SK-MEL-5 (cell line): ENCODE results near the gene OTUD3. TPM values are rescaled to one million over a fixed set of nuclear protein-coding genes. Genes with fewer than 3 reads are reported as not detected.

Source experiments
- total RNA-seq: library from RNA; depleted of rRNA; stranded (reverse); fragments of >200 nt; shearing (Covaris generic); gene quantifications from 2 replicates; pipeline ENCODE4 v1.2.3, GENCODE V29; 2014; rRNA removed

Gene OTUD3
- total RNA-seq, 1 experiment from 2014 or later: 3.5 TPM

Other genes with a start within 250 kb of the OTUD3 start
- 305 and 318 TPM in 2 replicates for gene NBL1, start 238.1 kb upstream of the OTUD3 start, total RNA-seq
- gene HTR6, start 217.5 kb upstream of the OTUD3 start, total RNA-seq: 0.16 and 0.29 TPM in 2 replicates
- gene TMCO4, start 82.5 kb upstream of the OTUD3 start, total RNA-seq: 15.9 and 19.8 TPM in 2 replicates
- not detected in 2 replicates for gene RNF186, start 67.1 kb upstream of the OTUD3 start, total RNA-seq
- gene PLA2G2E, start 41.2 kb downstream of the OTUD3 start, total RNA-seq: not detected in 2 replicates
- not detected in 2 replicates for gene PLA2G2A, start 97.2 kb downstream of the OTUD3 start, total RNA-seq
- not detected in 2 replicates for gene PLA2G5, start 187.8 kb downstream of the OTUD3 start, total RNA-seq
- gene PLA2G2D, start 237.1 kb downstream of the OTUD3 start, total RNA-seq: not detected in 2 replicates